ENCODE results near the gene PTPRT.

DNA sequence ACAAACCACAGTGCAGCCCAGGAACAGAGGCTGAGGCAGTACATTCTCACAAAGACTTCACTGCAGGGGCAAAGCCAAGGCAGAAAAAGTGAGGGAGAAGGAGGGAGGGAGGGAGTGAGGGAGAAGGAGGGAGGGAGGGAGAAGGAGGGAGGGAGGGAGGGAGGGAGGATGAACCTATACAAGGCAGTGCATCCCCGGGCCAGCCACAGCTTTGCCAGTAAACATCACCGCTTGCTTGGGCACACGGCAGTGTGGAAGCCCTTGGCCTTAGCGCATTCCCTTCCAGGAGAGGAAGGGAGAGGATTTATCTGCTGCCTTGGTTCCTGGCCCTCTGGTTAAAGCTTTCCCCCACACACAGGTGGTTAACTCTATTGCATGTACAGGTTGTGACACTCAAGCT is 234.0 kb downstream of the PTPRT start:
- TF ChIP-seq CTCF (IDR thresholded peaks at IDR 0.05; ENCODE audit: low read depth, low read length, missing input control) = no peak
- TF ChIP-seq HNF4A (conservative IDR thresholded peaks at IDR 0.05) = no peak
- TF ChIP-seq, protein P1, sequence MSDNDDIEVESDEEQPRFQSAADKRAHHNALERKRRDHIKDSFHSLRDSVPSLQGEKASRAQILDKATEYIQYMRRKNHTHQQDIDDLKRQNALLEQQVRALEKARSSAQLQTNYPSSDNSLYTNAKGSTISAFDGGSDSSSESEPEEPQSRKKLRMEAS (IDR thresholded peaks at IDR 0.05) = no peak
- TF ChIP-seq, protein P2, sequence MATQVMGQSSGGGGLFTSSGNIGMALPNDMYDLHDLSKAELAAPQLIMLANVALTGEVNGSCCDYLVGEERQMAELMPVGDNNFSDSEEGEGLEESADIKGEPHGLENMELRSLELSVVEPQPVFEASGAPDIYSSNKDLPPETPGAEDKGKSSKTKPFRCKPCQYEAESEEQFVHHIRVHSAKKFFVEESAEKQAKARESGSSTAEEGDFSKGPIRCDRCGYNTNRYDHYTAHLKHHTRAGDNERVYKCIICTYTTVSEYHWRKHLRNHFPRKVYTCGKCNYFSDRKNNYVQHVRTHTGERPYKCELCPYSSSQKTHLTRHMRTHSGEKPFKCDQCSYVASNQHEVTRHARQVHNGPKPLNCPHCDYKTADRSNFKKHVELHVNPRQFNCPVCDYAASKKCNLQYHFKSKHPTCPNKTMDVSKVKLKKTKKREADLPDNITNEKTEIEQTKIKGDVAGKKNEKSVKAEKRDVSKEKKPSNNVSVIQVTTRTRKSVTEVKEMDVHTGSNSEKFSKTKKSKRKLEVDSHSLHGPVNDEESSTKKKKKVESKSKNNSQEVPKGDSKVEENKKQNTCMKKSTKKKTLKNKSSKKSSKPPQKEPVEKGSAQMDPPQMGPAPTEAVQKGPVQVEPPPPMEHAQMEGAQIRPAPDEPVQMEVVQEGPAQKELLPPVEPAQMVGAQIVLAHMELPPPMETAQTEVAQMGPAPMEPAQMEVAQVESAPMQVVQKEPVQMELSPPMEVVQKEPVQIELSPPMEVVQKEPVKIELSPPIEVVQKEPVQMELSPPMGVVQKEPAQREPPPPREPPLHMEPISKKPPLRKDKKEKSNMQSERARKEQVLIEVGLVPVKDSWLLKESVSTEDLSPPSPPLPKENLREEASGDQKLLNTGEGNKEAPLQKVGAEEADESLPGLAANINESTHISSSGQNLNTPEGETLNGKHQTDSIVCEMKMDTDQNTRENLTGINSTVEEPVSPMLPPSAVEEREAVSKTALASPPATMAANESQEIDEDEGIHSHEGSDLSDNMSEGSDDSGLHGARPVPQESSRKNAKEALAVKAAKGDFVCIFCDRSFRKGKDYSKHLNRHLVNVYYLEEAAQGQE (IDR thresholded peaks at IDR 0.05) = no peak
- TF ChIP-seq RAD21 (IDR thresholded peaks at IDR 0.05) = no peak
- no peak for TF ChIP-seq SP1 (IDR thresholded peaks at IDR 0.05)
- TF ChIP-seq ATF3 (IDR thresholded peaks at IDR 0.05) = no peak
- TF ChIP-seq, protein P3, sequence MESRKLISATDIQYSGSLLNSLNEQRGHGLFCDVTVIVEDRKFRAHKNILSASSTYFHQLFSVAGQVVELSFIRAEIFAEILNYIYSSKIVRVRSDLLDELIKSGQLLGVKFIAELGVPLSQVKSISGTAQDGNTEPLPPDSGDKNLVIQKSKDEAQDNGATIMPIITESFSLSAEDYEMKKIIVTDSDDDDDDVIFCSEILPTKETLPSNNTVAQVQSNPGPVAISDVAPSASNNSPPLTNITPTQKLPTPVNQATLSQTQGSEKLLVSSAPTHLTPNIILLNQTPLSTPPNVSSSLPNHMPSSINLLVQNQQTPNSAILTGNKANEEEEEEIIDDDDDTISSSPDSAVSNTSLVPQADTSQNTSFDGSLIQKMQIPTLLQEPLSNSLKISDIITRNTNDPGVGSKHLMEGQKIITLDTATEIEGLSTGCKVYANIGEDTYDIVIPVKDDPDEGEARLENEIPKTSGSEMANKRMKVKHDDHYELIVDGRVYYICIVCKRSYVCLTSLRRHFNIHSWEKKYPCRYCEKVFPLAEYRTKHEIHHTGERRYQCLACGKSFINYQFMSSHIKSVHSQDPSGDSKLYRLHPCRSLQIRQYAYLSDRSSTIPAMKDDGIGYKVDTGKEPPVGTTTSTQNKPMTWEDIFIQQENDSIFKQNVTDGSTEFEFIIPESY (IDR thresholded peaks at IDR 0.05) = no peak
- no peak for TF ChIP-seq GABPA (IDR thresholded peaks at IDR 0.05 in 1 of 2, conservative IDR thresholded peaks at IDR 0.05 in 1 of 2)
- no peak for TF ChIP-seq FOXA1 (IDR thresholded peaks at IDR 0.05)

Measured in liver (tissue), 3 donors.